Activated T-cell treated with anti-CD3 and anti-CD28 coated beads for 48 hours (primary cell): ENCODE results near the gene C12orf57.

Experiments used
- DNase-seq: peaks from one replicate; pipeline ENCODE4 v3.0.0-alpha.2; 2020; ENCODE audit warnings: low read depth

The C12orf57 gene

GRCh38 chr12:6937481-6938352 is 6.1 kb upstream of the C12orf57 start:
- DNase-seq, result peak; percentile 90

GRCh38 chr12:6938353-6939190 is 5.2 kb upstream of the C12orf57 start:
- no peak for DNase-seq

- DNase-seq, result no peak
Measured at GRCh38 chr12:6939191-6939540, 4.7 kb upstream of the C12orf57 start.

GRCh38 chr12:6941267-6941666 is 2.6 kb upstream of the C12orf57 start:
- DNase-seq, result no peak

- DNase-seq, result no peak
Measured at GRCh38 chr12:6941782-6942181, 2.0 kb upstream of the C12orf57 start.

GRCh38 chr12:6942331-6942665 is 1.5 kb upstream of the C12orf57 start:
- DNase-seq, result no peak

- no peak for DNase-seq
Measured at GRCh38 chr12:6943389-6943721, 467 bp upstream of the C12orf57 start.

- DNase-seq, result peak; percentile 84
Measured at GRCh38 chr12:6944381-6945186, 762 bp downstream of the C12orf57 start.

GRCh38 chr12:6945613-6946012 is 1.8 kb downstream of the C12orf57 start:
- no peak for DNase-seq

GRCh38 chr12:6946033-6946919 is 2.5 kb downstream of the C12orf57 start:
- no peak for DNase-seq

- DNase-seq, result no peak
Measured at GRCh38 chr12:6946920-6947374, 3.1 kb downstream of the C12orf57 start.

GRCh38 chr12:6947615-6948014 is 3.8 kb downstream of the C12orf57 start:
- DNase-seq, result no peak

GRCh38 chr12:6948873-6949594 is 5.2 kb downstream of the C12orf57 start:
- DNase-seq, result no peak

GRCh38 chr12:6950401-6950801 is 6.6 kb downstream of the C12orf57 start:
- no peak for DNase-seq

- no peak for DNase-seq
Measured at GRCh38 chr12:6950811-6951540, 7.2 kb downstream of the C12orf57 start, which contains the start of gene PTPN6. Gene PTPN6, plus strand, starts transcription at chr12:6951356. Its CDS starts 157 bp downstream, at chr12:6951513.

- no peak for DNase-seq
Measured at GRCh38 chr12:6951551-6952120, 7.8 kb downstream of the C12orf57 start.

- no peak for DNase-seq
Measured at GRCh38 chr12:6952121-6952862, 8.5 kb downstream of the C12orf57 start.

GRCh38 chr12:6952863-6953441 is 9.1 kb downstream of the C12orf57 start:
- DNase-seq, result no peak
